Measurements from ENCODE around the gene DUSP22. TPM values are rescaled to one million over a fixed set of nuclear protein-coding genes. Genes with fewer than 3 reads are reported as not detected.

DUSP22 gene
- polyA plus RNA-seq, 1 of the 3 experiments (the other 2 are of a cell fraction), result 6.8 TPM

DNA sequence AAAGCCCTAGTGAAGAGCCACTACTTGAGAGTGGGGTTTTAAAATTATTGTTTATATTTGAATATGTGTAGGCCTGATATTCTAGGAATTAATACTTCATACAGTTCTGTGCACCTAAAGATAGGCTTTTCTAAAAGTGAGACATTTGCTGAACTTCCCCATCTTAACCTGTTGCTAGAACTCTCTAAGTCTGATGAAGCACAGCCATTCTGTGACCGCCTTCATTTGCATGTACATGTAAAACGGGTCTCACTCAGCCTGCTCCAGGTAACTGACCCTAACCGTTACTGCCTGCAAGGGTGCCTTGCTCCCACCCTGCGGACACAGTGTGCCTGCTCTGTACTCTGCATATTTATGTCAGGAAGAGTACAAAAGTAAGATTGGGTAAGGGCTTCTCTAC, 54.9 kb downstream of the DUSP22 start (continued):
- TF ChIP-seq TAF1 (IDR thresholded peaks at IDR 0.05; ENCODE audit: borderline replicate concordance, low read depth, low read length) (no peak), RFX5 (IDR thresholded peaks at IDR 0.05; ENCODE audit: low read length) (no peak)

DNA sequence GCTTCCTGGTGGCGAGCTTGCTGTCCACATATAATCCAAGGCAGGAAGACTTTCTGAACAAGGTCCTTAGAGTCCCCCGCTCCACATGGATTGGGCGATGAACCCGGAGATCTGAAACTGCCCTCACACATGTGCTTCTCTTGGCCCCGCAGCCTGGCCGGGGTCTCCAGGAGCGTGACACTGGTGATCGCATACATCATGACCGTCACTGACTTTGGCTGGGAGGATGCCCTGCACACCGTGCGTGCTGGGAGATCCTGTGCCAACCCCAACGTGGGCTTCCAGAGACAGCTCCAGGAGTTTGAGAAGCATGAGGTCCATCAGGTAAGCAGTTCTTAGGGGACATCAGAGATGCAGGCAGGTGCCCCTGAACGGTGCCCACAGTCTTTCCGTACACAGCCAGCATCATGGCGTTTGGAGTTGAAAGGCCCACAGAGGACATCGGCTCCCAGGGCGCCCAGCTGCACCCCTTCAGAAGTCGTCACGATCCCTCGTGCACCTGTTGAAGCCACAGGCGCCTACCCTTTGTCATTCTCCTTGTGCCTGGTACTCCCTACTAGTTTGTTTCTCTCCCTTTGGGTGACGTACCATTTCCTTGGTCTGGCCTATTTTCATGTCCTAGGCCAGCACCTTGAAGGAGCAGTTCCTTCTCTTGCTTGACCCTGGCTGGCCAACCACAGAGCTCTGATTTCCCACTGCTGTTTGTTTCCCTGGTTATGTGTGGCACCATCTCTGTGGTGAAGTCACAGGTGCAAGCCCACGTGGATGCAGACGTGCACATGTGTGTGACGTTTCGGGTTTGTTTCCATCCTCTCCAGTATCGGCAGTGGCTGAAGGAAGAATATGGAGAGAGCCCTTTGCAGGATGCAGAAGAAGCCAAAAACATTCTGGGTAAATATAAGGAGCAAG, 55.9 kb downstream of the DUSP22 start:
- TF ChIP-seq POLR2AphosphoS5 (IDR thresholded peaks at IDR 0.05; ENCODE audit: low read depth, low read length), result no peak
- TF ChIP-seq, protein P1, sequence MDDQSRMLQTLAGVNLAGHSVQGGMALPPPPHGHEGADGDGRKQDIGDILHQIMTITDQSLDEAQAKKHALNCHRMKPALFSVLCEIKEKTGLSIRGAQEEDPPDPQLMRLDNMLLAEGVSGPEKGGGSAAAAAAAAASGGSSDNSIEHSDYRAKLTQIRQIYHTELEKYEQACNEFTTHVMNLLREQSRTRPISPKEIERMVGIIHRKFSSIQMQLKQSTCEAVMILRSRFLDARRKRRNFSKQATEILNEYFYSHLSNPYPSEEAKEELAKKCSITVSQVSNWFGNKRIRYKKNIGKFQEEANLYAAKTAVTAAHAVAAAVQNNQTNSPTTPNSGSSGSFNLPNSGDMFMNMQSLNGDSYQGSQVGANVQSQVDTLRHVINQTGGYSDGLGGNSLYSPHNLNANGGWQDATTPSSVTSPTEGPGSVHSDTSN (IDR thresholded peaks at IDR 0.05), result no peak
- no peak for TF ChIP-seq RCOR1 (IDR thresholded peaks at IDR 0.05; ENCODE audit: low read length)
- TF ChIP-seq NFIC (IDR thresholded peaks at IDR 0.05; ENCODE audit: borderline replicate concordance), result no peak
- TF ChIP-seq, protein P2, sequence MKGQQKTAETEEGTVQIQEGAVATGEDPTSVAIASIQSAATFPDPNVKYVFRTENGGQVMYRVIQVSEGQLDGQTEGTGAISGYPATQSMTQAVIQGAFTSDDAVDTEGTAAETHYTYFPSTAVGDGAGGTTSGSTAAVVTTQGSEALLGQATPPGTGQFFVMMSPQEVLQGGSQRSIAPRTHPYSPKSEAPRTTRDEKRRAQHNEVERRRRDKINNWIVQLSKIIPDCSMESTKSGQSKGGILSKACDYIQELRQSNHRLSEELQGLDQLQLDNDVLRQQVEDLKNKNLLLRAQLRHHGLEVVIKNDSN (IDR thresholded peaks at IDR 0.05; ENCODE audit: borderline replicate concordance, low read depth), result no peak
- TF ChIP-seq FOSL2 (IDR thresholded peaks at IDR 0.05; ENCODE audit: borderline replicate concordance, low read depth), result no peak
- TF ChIP-seq FOXM1 (IDR thresholded peaks at IDR 0.05; ENCODE audit: low read depth), result no peak
- TF ChIP-seq GABPA (IDR thresholded peaks at IDR 0.05; ENCODE audit: low read depth), result no peak
- no peak for TF ChIP-seq JUND (IDR thresholded peaks at IDR 0.05)
- TF ChIP-seq, protein P3, sequence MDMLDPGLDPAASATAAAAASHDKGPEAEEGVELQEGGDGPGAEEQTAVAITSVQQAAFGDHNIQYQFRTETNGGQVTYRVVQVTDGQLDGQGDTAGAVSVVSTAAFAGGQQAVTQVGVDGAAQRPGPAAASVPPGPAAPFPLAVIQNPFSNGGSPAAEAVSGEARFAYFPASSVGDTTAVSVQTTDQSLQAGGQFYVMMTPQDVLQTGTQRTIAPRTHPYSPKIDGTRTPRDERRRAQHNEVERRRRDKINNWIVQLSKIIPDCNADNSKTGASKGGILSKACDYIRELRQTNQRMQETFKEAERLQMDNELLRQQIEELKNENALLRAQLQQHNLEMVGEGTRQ (IDR thresholded peaks at IDR 0.05; ENCODE audit: borderline replicate concordance, low read depth, low read length), result no peak
- TF ChIP-seq MXI1 (IDR thresholded peaks at IDR 0.05; ENCODE audit: low read depth, low read length), result no peak
- TF ChIP-seq RXRA (IDR thresholded peaks at IDR 0.05; ENCODE audit: borderline replicate concordance, low read depth), result no peak
- TF ChIP-seq, protein P4, sequence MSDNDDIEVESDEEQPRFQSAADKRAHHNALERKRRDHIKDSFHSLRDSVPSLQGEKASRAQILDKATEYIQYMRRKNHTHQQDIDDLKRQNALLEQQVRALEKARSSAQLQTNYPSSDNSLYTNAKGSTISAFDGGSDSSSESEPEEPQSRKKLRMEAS (IDR thresholded peaks at IDR 0.05; ENCODE audit: low read depth), result no peak
- TF ChIP-seq RFX5 (IDR thresholded peaks at IDR 0.05; ENCODE audit: low read length), result no peak
- no peak for TF ChIP-seq CHD2 (IDR thresholded peaks at IDR 0.05; ENCODE audit: low read length, partially characterized antibody)
- TF ChIP-seq GATA2 (CRISPR knock-in tag; IDR thresholded peaks at IDR 0.05), result no peak
- no peak for TF ChIP-seq RAD21 (IDR thresholded peaks at IDR 0.05; ENCODE audit: low read length)
- no peak for TF ChIP-seq TCF12 (IDR thresholded peaks at IDR 0.05)
- TF ChIP-seq MEF2A (IDR thresholded peaks at IDR 0.05; ENCODE audit: borderline replicate concordance, low read depth), result no peak
- Histone ChIP-seq H4K20me1 (ENCODE audit: insufficient read depth) (no peaks in the 10 kb centered on the region), H3F3A (replicated peaks; ENCODE audit: insufficient read depth) (no peaks in the 10 kb centered on the region), H3K4me1 (ENCODE audit: control insufficient read depth in 1 of 2, insufficient read depth in 2 of 2, low read depth in 1 of 2, low read length in 1 of 2) (peaks cover 0 to 22% of the 10 kb centered on the region in 2 experiments; a peak in 1 of 4 replicates), H3K36me3 (replicated peaks in 1 of 2; ENCODE audit: control insufficient read depth in 1 of 2, insufficient read depth in 2 of 2, low read length in 1 of 2) (no peaks in the 10 kb centered on the region), H3K9me3 (no peaks in the 10 kb centered on the region), H3K9ac (no peak overlapping the region), H3K4me2 (no peak overlapping the region), H3K4me3 (ENCODE audit: low read depth in 2 of 2, low read length in 1 of 2) (no peak overlapping the region), H3K79me2 (ENCODE audit: insufficient read depth) (no peaks in the 10 kb centered on the region), H3K27me3 (ENCODE audit: insufficient read depth) (peaks cover 27% of the 10 kb centered on the region; the same call in 1 of the 2 replicates), H2AFZ (ENCODE audit: low read depth) (no peak overlapping the region), H3K27ac (ENCODE audit: low read depth in 2 of 2, low read length in 1 of 2) (no peak overlapping the region), H3K9me2 (no peaks in the 10 kb centered on the region)
- ChIA-PET POLR2A (no interaction called here), CTCF (interaction anchor here (0.8 kb wide), 1 partner anchor 17 kb away, joined by 3 read pairs; no protein-coding TSS in a partner anchor)
- 66% methylated on average over 27 of the region's 27 CpGs for WGBS (ENCODE audit: low lambda C conversion rate)
- DNase-seq, result no peak
